Neuronal stem cell (in vitro differentiated cells): ENCODE results near the gene BPNT1.

Experiments used
- DNase-seq: peaks from one replicate; pipeline ENCODE4 v3.0.0-alpha.2; 2013; ENCODE audit warnings: low spot score
- H2AFZ ChIP-seq: one replicate; pipeline ENCODE4 v1.6.1; 2013; ENCODE audit warnings: mild to moderate bottlenecking, low read length, inconsistent platforms
- H2AK5ac ChIP-seq: 2 replicates; pipeline ENCODE4 v1.6.1; 2013; ENCODE audit warnings: low read depth, mild to moderate bottlenecking, inconsistent platforms, low read length, moderate library complexity, mixed read lengths
- H2BK120ac ChIP-seq: 2 replicates; pipeline ENCODE4 v1.6.1; 2013; ENCODE audit warnings: low read depth, mild to moderate bottlenecking, inconsistent platforms, low read length, moderate library complexity, mixed read lengths
- H2BK12ac ChIP-seq: one replicate; pipeline ENCODE4 v1.6.1; 2013; ENCODE audit warnings: low read length, inconsistent platforms
- H2BK15ac ChIP-seq: 2 replicates; pipeline ENCODE4 v1.6.1; 2013; ENCODE audit warnings: mild to moderate bottlenecking, low read length, inconsistent platforms, mixed read lengths
- H2BK5ac ChIP-seq: one replicate; pipeline ENCODE4 v1.6.1; 2013; ENCODE audit warnings: inconsistent platforms, mild to moderate bottlenecking, low read length, moderate library complexity
- H3K14ac ChIP-seq: one replicate; pipeline ENCODE4 v1.6.1; 2013; ENCODE audit warnings: low read length, inconsistent platforms
- H3K18ac ChIP-seq: 2 replicates; pipeline ENCODE4 v1.6.1; 2013; ENCODE audit warnings: low read length, inconsistent platforms
- H3K23ac ChIP-seq: 2 replicates; pipeline ENCODE4 v1.6.1; 2013; ENCODE audit warnings: low read depth, mild to moderate bottlenecking, mixed read lengths, low read length, inconsistent platforms; ENCODE audit not compliant: poor library complexity
- H3K27ac ChIP-seq: replicated peaks from 3 replicates; pipeline ENCODE4 v1.5.1; 2013; ENCODE audit warnings: low read length, inconsistent platforms
- H3K27me3 ChIP-seq, 3 experiments: 2 replicates each; pipeline ENCODE4 v1.6.1; 2013; ENCODE audit warnings: low read length in 3 of 3, mild to moderate bottlenecking in 2 of 3, inconsistent platforms in 1 of 3, low read depth in 1 of 3, mixed read lengths in 1 of 3, moderate library complexity in 1 of 3; ENCODE audit not compliant: control insufficient read depth in 3 of 3, insufficient read depth in 3 of 3
- H3K36me3 ChIP-seq, 2 donors: replicated peaks in 1 of 2; 2 replicates each; pipeline ENCODE4 v1.6.1; 2013; ENCODE audit warnings: low read length in 2 of 2; ENCODE audit not compliant: control insufficient read depth in 2 of 2, insufficient read depth in 2 of 2
- H3K4ac ChIP-seq: 2 replicates; pipeline ENCODE4 v1.6.1; 2013; ENCODE audit warnings: inconsistent platforms, mild to moderate bottlenecking, low read length, moderate library complexity
- H3K4me1 ChIP-seq, 2 donors: 1 replicate in 1 of 2; 2 replicates in 1 of 2; pipeline ENCODE4 v1.6.1; 2013; ENCODE audit warnings: low read length in 2 of 2, low read depth in 1 of 2; ENCODE audit not compliant: control insufficient read depth in 2 of 2, insufficient read depth in 1 of 2
- H3K4me2 ChIP-seq: one replicate; pipeline ENCODE4 v1.6.1; 2013; ENCODE audit warnings: mild to moderate bottlenecking, low read length, inconsistent platforms; ENCODE audit not compliant: insufficient read depth, poor library complexity, severe bottlenecking
- H3K4me3 ChIP-seq, 2 donors: 2 replicates each; pipeline ENCODE4 v1.5.1; 2013; ENCODE audit warnings: low read length in 2 of 2, mild to moderate bottlenecking in 2 of 2, inconsistent platforms in 1 of 2, moderate library complexity in 1 of 2
- H3K79me1 ChIP-seq: one replicate; pipeline ENCODE4 v1.6.1; 2013; ENCODE audit warnings: low read depth, mild to moderate bottlenecking, inconsistent platforms, low read length, moderate library complexity
- H3K9ac ChIP-seq: one replicate; pipeline ENCODE4 v1.6.1; 2013; ENCODE audit warnings: mild to moderate bottlenecking, low read depth, low read length, inconsistent platforms; ENCODE audit not compliant: poor library complexity
- H3K9me3 ChIP-seq, 2 donors: replicated peaks in 1 of 2; 2 replicates each; pipeline versions ENCODE3 to v1.6.1; 2013; ENCODE audit warnings: low read length in 2 of 2, mild to moderate bottlenecking in 2 of 2, inconsistent platforms in 1 of 2, low read depth in 1 of 2, mixed read lengths in 1 of 2, moderate library complexity in 1 of 2; ENCODE audit not compliant: control insufficient read depth in 2 of 2, insufficient read depth in 1 of 2
- H4K8ac ChIP-seq: one replicate; pipeline ENCODE4 v1.6.1; 2013; ENCODE audit warnings: low read depth, mild to moderate bottlenecking, inconsistent platforms, low read length, moderate library complexity
- H4K91ac ChIP-seq: one replicate; pipeline ENCODE4 v1.6.1; 2013; ENCODE audit warnings: low read length, low read depth, mild to moderate bottlenecking, inconsistent platforms; ENCODE audit not compliant: poor library complexity
- WGBS, 2 donors: extraction: QIAGEN DNeasy Blood & Tissue Kit; methylation state at CpG; one replicate each; pipeline ENCODE4 v1.1.7; 2013; ENCODE audit warnings: missing lambda C conversion rate in 2 of 2, mixed read lengths in 1 of 2; ENCODE audit not compliant: insufficient read length in 2 of 2, insufficient replicate concordance in 1 of 2; ENCODE audit errors: extremely low coverage in 2 of 2; 5-methylcytosine and 5-hydroxymethylcytosine counted together

BPNT1 gene

GRCh38 chr1:220123066-220123465 is 33.5 kb upstream of the BPNT1 start:
- Histone ChIP-seq H3K27ac (no peak overlapping the region), H2AK5ac (no peak overlapping the region), H3K9me3 (no peaks in the 10 kb centered on the region), H3K79me1 (no peaks in the 10 kb centered on the region), H2BK12ac (no peak overlapping the region), H3K4me1 (no peaks in the 10 kb centered on the region), H3K18ac (no peak overlapping the region), H3K27me3 (no peaks in the 10 kb centered on the region), H3K4me2 (no peak overlapping the region), H3K9ac (no peak overlapping the region), H3K4me3 (no peak overlapping the region), H2BK5ac (no peak overlapping the region), H3K36me3 (peaks cover 6 to 56% of the 10 kb centered on the region in 2 donors), H3K23ac (no peak overlapping the region), H3K14ac (no peak overlapping the region), H2AFZ (no peak overlapping the region), H4K91ac (no peak overlapping the region), H2BK120ac (no peak overlapping the region), H2BK15ac (no peak overlapping the region), H3K4ac (no peak overlapping the region), H4K8ac (no peak overlapping the region)
- no peak for DNase-seq

DNA sequence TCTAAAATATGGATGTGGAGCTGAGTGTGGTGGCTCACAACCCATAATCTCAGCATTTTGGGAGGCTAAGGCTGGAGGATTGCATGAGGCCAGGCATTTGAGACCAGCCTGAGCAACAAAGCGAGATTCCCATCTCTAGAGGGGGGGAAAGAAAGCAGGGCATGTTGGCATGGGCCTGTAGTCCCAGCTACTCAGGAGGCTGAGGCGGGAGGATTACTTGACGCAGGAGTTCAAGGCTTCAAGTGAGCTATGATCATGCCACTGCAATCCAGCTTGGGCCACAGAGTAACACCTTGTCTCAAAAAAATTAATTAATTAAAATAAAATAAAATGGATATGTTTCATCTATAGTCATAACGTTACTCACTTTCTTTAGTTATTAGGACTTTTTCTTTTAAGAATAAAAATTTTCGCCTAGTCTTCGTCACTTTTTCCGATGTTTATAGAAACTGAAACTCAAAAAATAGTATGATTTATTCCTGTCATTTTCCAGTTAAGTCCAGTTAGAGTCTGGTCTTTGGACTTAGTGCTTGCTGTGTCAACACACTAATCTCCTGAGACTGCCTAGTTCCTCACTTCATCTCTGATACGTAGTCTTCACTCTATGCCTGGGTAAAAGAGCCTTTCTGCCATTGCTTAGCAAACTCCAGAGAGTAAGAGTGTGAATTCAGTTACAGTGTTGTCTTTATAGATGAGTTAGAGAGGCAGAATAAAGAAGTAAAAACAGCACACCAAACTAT is 32.4 kb upstream of the BPNT1 start:
- H4K8ac ChIP-seq: no peak overlapping the region

GRCh38 chr1:220119043-220119512 is 29.5 kb upstream of the BPNT1 start:
- H3K27me3 ChIP-seq: no peaks in the 10 kb centered on the region
- no peaks in the 10 kb centered on the region for H3K4me1 ChIP-seq
- no peak overlapping the region for H2AFZ ChIP-seq
- no peak overlapping the region for H3K9ac ChIP-seq
- no peak overlapping the region for H3K4me3 ChIP-seq
- no peak overlapping the region for H3K23ac ChIP-seq
- H3K4me2 ChIP-seq: no peak overlapping the region
- no CpG with 5 or more reads among the region's 6 CpGs for WGBS, 2 donors
- peaks cover 2% of the 10 kb centered on the region for H3K79me1 ChIP-seq
- no peaks in the 10 kb centered on the region for H3K9me3 ChIP-seq
- H3K36me3 ChIP-seq: peaks cover 4 to 60% of the 10 kb centered on the region in 2 donors
- H2AK5ac ChIP-seq: no peak overlapping the region
- H3K14ac ChIP-seq: no peak overlapping the region
- no peak overlapping the region for H3K27ac ChIP-seq
- no peak overlapping the region for H2BK15ac ChIP-seq
- no peak overlapping the region for H2BK12ac ChIP-seq
- no peak overlapping the region for H2BK120ac ChIP-seq
- no peak overlapping the region for H2BK5ac ChIP-seq
- no peak overlapping the region for H3K18ac ChIP-seq
- no peak overlapping the region for H3K4ac ChIP-seq
- H4K91ac ChIP-seq: no peak overlapping the region
- DNase-seq: no peak
- H4K8ac ChIP-seq: no peak overlapping the region

More for the DNA sequence above, 32.4 kb upstream of the BPNT1 start:
- H3K14ac ChIP-seq: no peak overlapping the region
- no peaks in the 10 kb centered on the region for H3K4me1 ChIP-seq
- no peak overlapping the region for H3K9ac ChIP-seq
- H3K4ac ChIP-seq: no peak overlapping the region
- H3K4me3 ChIP-seq: no peak overlapping the region
- no peak overlapping the region for H2BK12ac ChIP-seq
- H2AFZ ChIP-seq: no peak overlapping the region
- no peak overlapping the region for H3K27ac ChIP-seq
- WGBS, 2 donors: no CpG with 5 or more reads among the region's 8 CpGs
- H3K27me3 ChIP-seq: no peaks in the 10 kb centered on the region
- no peak overlapping the region for H2AK5ac ChIP-seq
- no peak overlapping the region for H2BK5ac ChIP-seq
- no peak overlapping the region for H2BK15ac ChIP-seq
- no peak overlapping the region for H2BK120ac ChIP-seq
- H3K9me3 ChIP-seq: no peaks in the 10 kb centered on the region
- H3K79me1 ChIP-seq: no peaks in the 10 kb centered on the region
- H4K91ac ChIP-seq: no peak overlapping the region
- H3K4me2 ChIP-seq: no peak overlapping the region
- H3K23ac ChIP-seq: no peak overlapping the region
- H3K36me3 ChIP-seq: peaks cover 2 to 53% of the 10 kb centered on the region in 2 donors
- H3K18ac ChIP-seq: no peak overlapping the region
- DNase-seq: no peak

GRCh38 chr1:220113136-220113695 is 23.6 kb upstream of the BPNT1 start:
- H3K9me3 ChIP-seq: no peaks in the 10 kb centered on the region
- no peak overlapping the region for H2AFZ ChIP-seq
- no peak overlapping the region for H2BK120ac ChIP-seq
- no peaks in the 10 kb centered on the region for H3K4me1 ChIP-seq
- no peaks in the 10 kb centered on the region for H3K27me3 ChIP-seq
- no CpG with 5 or more reads among the region's 5 CpGs for WGBS, 2 donors
- no peak overlapping the region for H3K4ac ChIP-seq
- no peak overlapping the region for H4K91ac ChIP-seq
- DNase-seq: no peak
- H3K4me3 ChIP-seq: no peak overlapping the region
- no peak overlapping the region for H2BK5ac ChIP-seq
- H2BK15ac ChIP-seq: no peak overlapping the region
- H2AK5ac ChIP-seq: no peak overlapping the region
- no peak overlapping the region for H3K4me2 ChIP-seq
- H3K36me3 ChIP-seq: peaks cover 6 to 91% of the 10 kb centered on the region in 2 donors
- H3K9ac ChIP-seq: no peak overlapping the region
- H3K23ac ChIP-seq: no peak overlapping the region
- peaks cover 2% of the 10 kb centered on the region for H3K79me1 ChIP-seq
- H4K8ac ChIP-seq: no peak overlapping the region
- H3K27ac ChIP-seq: no peak overlapping the region
- no peak overlapping the region for H3K18ac ChIP-seq
- no peak overlapping the region for H3K14ac ChIP-seq
- no peak overlapping the region for H2BK12ac ChIP-seq
